ENCODE results near the gene SLC22A23. TPM values are rescaled to one million over a fixed set of nuclear protein-coding genes. Genes with fewer than 3 reads are reported as not detected.
"Not testable (repeated sequence)": the region's sequence is repeated elsewhere in the genome, so short reads cannot be mapped to it uniquely, and the experiment has no call there.

SLC22A23 gene
- total RNA-seq, 2 donors from 2014 or later, result 53.1 to 129 TPM

DNA sequence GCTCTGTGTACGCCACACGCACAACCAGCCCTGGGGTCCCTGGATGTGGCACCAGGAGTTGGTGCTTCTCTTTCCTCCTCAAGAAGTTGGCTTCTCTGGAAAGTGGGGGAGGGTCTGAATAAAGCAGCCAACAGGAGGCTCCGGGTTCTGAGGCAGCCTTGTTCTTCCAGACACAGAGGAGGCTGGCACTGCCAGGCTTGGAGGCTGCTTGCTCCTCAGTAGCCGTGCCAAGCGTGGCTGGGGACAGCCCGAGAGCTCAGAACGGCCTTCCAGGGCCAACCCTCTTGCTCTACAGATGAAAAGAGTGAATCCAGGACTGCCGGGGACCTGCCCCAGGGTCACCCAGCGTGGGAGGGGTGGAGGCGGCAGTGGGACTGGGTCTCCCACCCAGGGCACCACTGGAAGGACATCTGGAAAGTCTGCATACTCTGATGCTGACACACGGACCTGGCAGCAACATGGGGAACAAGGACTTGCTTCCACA is 70.4 kb downstream of the SLC22A23 start:
- Histone ChIP-seq H3K27me3 (replicated peaks; ENCODE audit: insufficient read depth) (no peaks in the 10 kb centered on the region), H3K27ac (peak overlapping the region; percentile 27 to 90), H3K4me3 (no peak overlapping the region), H3K36me3 (no peaks in the 10 kb centered on the region), H3K4me1 (replicated peaks) (peaks cover 17% of the 10 kb centered on the region), H3K9me3 (no peaks in the 10 kb centered on the region)
- DNase-seq (ENCODE audit: low spot score), result peak; percentile 43
- WGBS, result 49% methylated on average over 11 of the region's 11 CpGs
- TF ChIP-seq, protein P1, sequence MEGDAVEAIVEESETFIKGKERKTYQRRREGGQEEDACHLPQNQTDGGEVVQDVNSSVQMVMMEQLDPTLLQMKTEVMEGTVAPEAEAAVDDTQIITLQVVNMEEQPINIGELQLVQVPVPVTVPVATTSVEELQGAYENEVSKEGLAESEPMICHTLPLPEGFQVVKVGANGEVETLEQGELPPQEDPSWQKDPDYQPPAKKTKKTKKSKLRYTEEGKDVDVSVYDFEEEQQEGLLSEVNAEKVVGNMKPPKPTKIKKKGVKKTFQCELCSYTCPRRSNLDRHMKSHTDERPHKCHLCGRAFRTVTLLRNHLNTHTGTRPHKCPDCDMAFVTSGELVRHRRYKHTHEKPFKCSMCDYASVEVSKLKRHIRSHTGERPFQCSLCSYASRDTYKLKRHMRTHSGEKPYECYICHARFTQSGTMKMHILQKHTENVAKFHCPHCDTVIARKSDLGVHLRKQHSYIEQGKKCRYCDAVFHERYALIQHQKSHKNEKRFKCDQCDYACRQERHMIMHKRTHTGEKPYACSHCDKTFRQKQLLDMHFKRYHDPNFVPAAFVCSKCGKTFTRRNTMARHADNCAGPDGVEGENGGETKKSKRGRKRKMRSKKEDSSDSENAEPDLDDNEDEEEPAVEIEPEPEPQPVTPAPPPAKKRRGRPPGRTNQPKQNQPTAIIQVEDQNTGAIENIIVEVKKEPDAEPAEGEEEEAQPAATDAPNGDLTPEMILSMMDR (IDR thresholded peaks at IDR 0.05), result no peak
- TF ChIP-seq POLR2A (IDR thresholded peaks at IDR 0.05) (no peak), POLR2AphosphoS5 (IDR thresholded peaks at IDR 0.05) (no peak)
- intact Hi-C loops (cut with DNase I), result no loop called here

- Histone ChIP-seq H3K27ac (peak overlapping the region; percentile 34 to 90), H3K9me3 (no peaks in the 10 kb centered on the region), H3K4me1 (replicated peaks) (peaks cover 23% of the 10 kb centered on the region), H3K36me3 (no peaks in the 10 kb centered on the region), H3K27me3 (replicated peaks; ENCODE audit: insufficient read depth) (no peaks in the 10 kb centered on the region), H3K4me3 (no peak overlapping the region)
- peak; percentile 54 for DNase-seq (ENCODE audit: low spot score)
- WGBS, result 48% methylated on average over 6 of the region's 6 CpGs
- peak; percentile 66 for TF ChIP-seq POLR2AphosphoS5 (IDR thresholded peaks at IDR 0.05)
- TF ChIP-seq POLR2A (IDR thresholded peaks at IDR 0.05), result no peak
- TF ChIP-seq, protein P1 (IDR thresholded peaks at IDR 0.05), result no peak
- intact Hi-C loops (cut with DNase I), result no loop called here
These were observed 71.1 kb downstream of the SLC22A23 start for GRCh38 chr6:3385660-3386151.

DNA sequence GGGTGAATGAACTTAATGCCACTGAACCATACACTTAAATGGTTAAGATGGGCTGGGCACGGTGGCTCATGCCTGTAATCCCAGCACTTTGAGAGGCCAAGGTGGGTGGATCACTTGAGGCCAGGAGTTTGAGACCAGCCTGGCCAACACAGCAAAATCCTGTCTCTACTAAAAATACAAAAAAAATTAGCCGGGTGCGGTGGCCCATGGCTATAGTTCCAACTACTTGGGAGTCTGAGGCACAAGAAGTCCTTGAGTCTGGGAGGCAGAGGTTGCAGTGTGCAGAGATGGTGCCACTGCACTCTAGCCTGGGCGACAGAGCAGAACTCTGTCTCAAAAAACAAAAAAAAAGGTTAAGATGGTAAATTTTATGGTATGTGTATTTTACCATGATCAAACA is 71.7 kb downstream of the SLC22A23 start:
- DNase-seq (ENCODE audit: low spot score), result not testable (repeated sequence)

DNA sequence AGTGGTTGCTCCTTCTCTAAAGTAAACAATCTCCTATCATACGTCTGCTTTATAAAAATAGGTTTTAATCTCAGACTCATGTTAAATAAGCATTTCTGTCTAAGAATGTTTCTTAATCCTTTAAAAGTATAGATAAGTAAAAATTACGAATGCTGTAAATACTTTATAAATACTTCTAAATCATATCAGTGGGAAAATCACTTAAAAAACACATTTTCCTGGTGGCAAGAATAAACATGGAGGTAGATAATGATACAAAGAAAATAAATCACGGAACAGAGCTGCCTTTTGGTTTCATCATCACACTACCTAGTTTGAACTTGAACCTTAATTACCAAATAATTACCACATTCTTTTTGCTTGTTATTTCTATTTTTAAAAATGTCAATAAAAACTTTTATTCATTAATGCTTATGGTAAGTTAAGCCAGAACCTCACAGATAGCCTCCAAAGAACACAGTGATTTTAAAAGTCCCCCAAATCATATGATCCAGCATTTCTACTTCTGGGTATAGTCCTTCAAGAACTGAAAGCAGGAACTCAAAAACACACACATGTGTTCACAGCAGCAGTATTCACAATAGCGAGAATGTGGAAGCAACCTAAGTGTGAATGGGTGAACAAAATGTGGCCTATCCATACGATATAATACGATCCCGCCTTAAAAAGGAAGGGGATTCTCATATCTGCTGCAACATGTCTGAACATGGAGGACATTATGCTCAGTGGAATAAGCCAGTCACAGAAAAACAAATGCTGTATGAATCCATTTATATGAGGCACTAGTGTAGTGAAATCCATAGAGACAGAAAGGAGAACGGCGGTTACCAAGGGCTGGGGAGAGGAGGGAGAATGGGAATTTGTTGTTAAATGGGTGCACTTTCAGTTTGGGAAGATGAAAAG is 72.4 kb downstream of the SLC22A23 start:
- DNase-seq (ENCODE audit: low spot score), result no peak
- peaks cover 32% of the 10 kb centered on the region for H3K4me1 ChIP-seq (replicated peaks)
- H3K36me3 ChIP-seq, result no peaks in the 10 kb centered on the region
- H3K9me3 ChIP-seq, result no peaks in the 10 kb centered on the region
- H3K27me3 ChIP-seq (replicated peaks; ENCODE audit: insufficient read depth), result no peaks in the 10 kb centered on the region
- TF ChIP-seq POLR2AphosphoS5 (IDR thresholded peaks at IDR 0.05), result no peak
- TF ChIP-seq POLR2A (IDR thresholded peaks at IDR 0.05), result no peak
- TF ChIP-seq, protein P1 (IDR thresholded peaks at IDR 0.05), result no peak
- intact Hi-C loops (cut with DNase I), result no loop called here
- peak overlapping the region in 1 of 2 donors; percentile 90 for H3K27ac ChIP-seq
- no peak overlapping the region for H3K4me3 ChIP-seq
- WGBS, result 68% methylated on average over 9 of the region's 9 CpGs

More for the DNA sequence above, 71.7 kb downstream of the SLC22A23 start:
- intact Hi-C loops (cut with DNase I); H3K27me3 ChIP-seq (replicated peaks; ENCODE audit: insufficient read depth); H3K9me3 ChIP-seq; H3K4me3 ChIP-seq; H3K36me3 ChIP-seq: not testable (repeated sequence)
- 66% methylated on average over 4 of the region's 4 CpGs for WGBS
- peak overlapping the region; percentile 34 to 90 for H3K27ac ChIP-seq
- H3K4me1 ChIP-seq (replicated peaks), result peaks cover 25% of the 10 kb centered on the region

GRCh38 chr6:3383525-3383924 is 73.3 kb downstream of the SLC22A23 start:
- intact Hi-C loops (cut with DNase I), result no loop called here
- WGBS, result 17% methylated on average over 8 of the region's 8 CpGs
- TF ChIP-seq POLR2A (IDR thresholded peaks at IDR 0.05) (no peak), POLR2AphosphoS5 (IDR thresholded peaks at IDR 0.05) (peak; percentile 56)
- no peak overlapping the region for H3K4me3 ChIP-seq
- H3K4me1 ChIP-seq (replicated peaks), result peaks cover 38% of the 10 kb centered on the region
- peak; percentile 70 for DNase-seq (ENCODE audit: low spot score)
- no peaks in the 10 kb centered on the region for H3K9me3 ChIP-seq
- no peaks in the 10 kb centered on the region for H3K36me3 ChIP-seq
- H3K27ac ChIP-seq, result peak overlapping the region; percentile 38 to 90
- H3K27me3 ChIP-seq (replicated peaks; ENCODE audit: insufficient read depth), result no peaks in the 10 kb centered on the region
